Uterus (tissue), 4 donors: ENCODE measurements around the gene NOXA1. TPM values are rescaled to one million over a fixed set of nuclear protein-coding genes. Genes with fewer than 3 reads are reported as not detected.

Experiments used
- DNase-seq, 2 donors: peaks; one replicate each; pipeline ENCODE4 v3.0.0-alpha.2; 2019 to 2020
- H3K27ac ChIP-seq, 2 donors: fragments of 200-600 bp; sonication (generic); 1 replicate in 1 of 2; 2 replicates in 1 of 2; pipeline ENCODE4 v1.5.1; 2016 to 2018
- H3K27me3 ChIP-seq, 2 donors: fragments of 200-600 bp; sonication (generic); one replicate each; pipeline ENCODE4 v1.5.1; 2018 to 2019; ENCODE audit warnings: control low read depth in 1 of 2
- H3K36me3 ChIP-seq, 2 donors: fragments of 200-600 bp; sonication (generic); one replicate each; pipeline ENCODE4 v1.5.1; 2019; ENCODE audit warnings: control low read depth in 1 of 2
- H3K4me1 ChIP-seq, 2 donors: fragments of 200-600 bp; sonication (generic); one replicate each; pipeline ENCODE4 v1.5.1; 2018 to 2019; ENCODE audit warnings: control low read depth in 1 of 2
- H3K4me3 ChIP-seq, 2 donors: fragments of 200-600 bp; sonication (generic); 1 replicate in 1 of 2; 2 replicates in 1 of 2; pipeline ENCODE4 v1.5.1; 2018 to 2019; ENCODE audit warnings: mild to moderate bottlenecking in 1 of 2
- H3K9me3 ChIP-seq, 2 donors: fragments of 200-600 bp; sonication (generic); one replicate each; pipeline ENCODE4 v1.5.1; 2019; ENCODE audit warnings: control low read depth in 1 of 2
- CTCF ChIP-seq, 4 experiments: fragments of 200-600 bp in 2 of 4; fragments of 450-650 bp in 2 of 4; sonication (generic) in 2 of 4; IDR thresholded peaks; one replicate each; pipeline ENCODE4 v1.5.1; 2016 to 2019; ENCODE audit warnings: antibody characterized with exemption in 4 of 4, mild to moderate bottlenecking in 2 of 4, moderate library complexity in 1 of 4
- POLR2A ChIP-seq, 2 donors: fragments of 450-650 bp; IDR thresholded peaks; one replicate each; pipeline ENCODE4 v1.6.1; 2016; ENCODE audit warnings: antibody characterized with exemption in 2 of 2, mild to moderate bottlenecking in 1 of 2, moderate library complexity in 1 of 2
- intact Hi-C: fragments of 100-400 bp; cut with DNase I; formaldehyde crosslinking; loops from one replicate; pipeline ENCODE4 v1.15.1; 2023; ENCODE audit warnings: low total_unique reads
- total RNA-seq, 4 donors: library from RNA; depleted of rRNA in 3 of 4; stranded (reverse); fragments of >200 nt in 3 of 4; gene quantifications; one replicate each; pipeline versions ENCODE4 v1.1.0 to v1.2.4, GENCODE V29; 2014 to 2023
- donor health status: DM: yes; HTN: yes; CAD: no.

The NOXA1 gene
- total RNA-seq, 4 donors from 2014 or later, result 0.29 to 13.3 (median 3.4) TPM

DNA sequence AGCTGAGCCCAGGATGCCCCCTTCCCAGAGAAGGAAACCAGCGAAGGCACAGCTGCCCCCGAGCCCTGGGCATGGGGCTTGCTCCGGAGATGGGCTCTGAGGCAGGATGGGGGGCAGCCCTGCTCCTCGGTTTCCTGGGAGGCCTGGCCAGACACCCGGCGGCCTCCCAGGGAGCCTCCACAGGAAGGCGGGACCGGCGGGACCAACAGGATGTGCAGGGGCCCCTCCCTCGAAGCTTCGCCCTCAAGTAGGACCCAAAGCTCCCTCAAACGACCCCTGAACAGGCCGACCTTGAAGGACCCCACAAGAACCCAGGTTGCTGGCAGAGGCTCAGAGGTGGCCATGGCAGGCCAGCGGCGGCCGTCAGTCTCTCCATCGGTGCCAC lies 11.9 kb upstream of the NOXA1 start:
- peaks cover 0 to 8% of the 10 kb centered on the region in 2 donors for H3K27me3 ChIP-seq

DNA sequence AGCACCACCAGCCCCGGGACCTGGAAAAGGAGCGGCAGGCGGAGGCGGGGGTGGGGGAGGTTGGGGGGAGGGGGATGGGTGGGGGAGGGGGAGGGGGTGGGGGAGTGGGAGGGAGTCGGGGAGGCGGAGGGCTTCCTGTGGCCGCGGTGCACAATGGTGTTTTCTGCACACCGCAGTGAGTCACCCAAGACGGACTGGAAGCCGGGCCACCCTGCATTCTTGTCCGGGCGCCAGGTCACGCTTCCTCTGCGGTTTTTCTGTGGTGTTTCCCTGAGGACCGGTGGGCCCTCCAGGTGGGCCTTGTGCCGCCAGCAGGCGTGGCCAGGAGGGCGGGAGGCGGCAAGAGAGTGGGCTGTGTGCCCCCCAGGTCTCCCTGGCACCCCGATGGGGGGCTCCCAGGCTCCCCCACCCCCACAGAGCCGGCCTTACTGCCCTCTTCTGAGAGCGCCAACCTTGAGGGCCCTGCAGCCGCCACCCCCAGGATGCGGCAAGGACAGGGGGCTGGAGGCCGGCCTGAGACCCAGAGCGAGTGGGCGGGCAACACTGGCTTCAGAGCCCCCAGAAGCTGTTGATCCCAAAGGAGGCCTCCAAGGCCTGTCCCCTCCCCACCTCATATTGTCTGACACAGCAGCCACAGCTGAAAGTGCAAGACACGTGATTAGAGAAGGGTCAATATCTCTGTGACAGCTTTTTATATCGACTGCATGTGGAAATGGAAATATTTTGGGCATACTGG lies 11.4 kb upstream of the NOXA1 start:
- H3K9me3 ChIP-seq, result no peaks in the 10 kb centered on the region
- H3K36me3 ChIP-seq, result no peaks in the 10 kb centered on the region
- no peak overlapping the region for H3K4me3 ChIP-seq
- intact Hi-C loops, result loop anchor here (10.0 kb wide), 1 partner anchor 107 kb away; the partner anchor contains the start of gene NRARP
- peak overlapping the region; percentile 63 to 82 for H3K27ac ChIP-seq
- peaks cover 0 to 19% of the 10 kb centered on the region in 2 donors for H3K4me1 ChIP-seq
- DNase-seq, result peak; percentile 72 to 79
- peaks cover 0 to 5% of the 10 kb centered on the region in 2 donors for H3K27me3 ChIP-seq
- TF ChIP-seq CTCF (IDR thresholded peaks at IDR 0.05) (no peak), POLR2A (IDR thresholded peaks at IDR 0.05) (no peak)

More for the DNA sequence above, 11.9 kb upstream of the NOXA1 start:
- no peak for TF ChIP-seq POLR2A (IDR thresholded peaks at IDR 0.05)
- no peak for TF ChIP-seq CTCF (IDR thresholded peaks at IDR 0.05)
- Histone ChIP-seq H3K36me3 (no peaks in the 10 kb centered on the region), H3K4me1 (peaks cover 0 to 25% of the 10 kb centered on the region in 2 donors), H3K9me3 (no peaks in the 10 kb centered on the region), H3K4me3 (no peak overlapping the region), H3K27ac (peak overlapping the region; percentile 21 to 63)
- no peak for DNase-seq
- intact Hi-C loops, result loop anchor here (10.0 kb wide), 1 partner anchor 106 kb away; the partner anchor contains the start of gene NRARP

- H3K27me3 ChIP-seq, result no peaks in the 10 kb centered on the region
- H3K9me3 ChIP-seq, result no peaks in the 10 kb centered on the region
- peaks cover 0 to 14% of the 10 kb centered on the region in 2 donors for H3K4me1 ChIP-seq
- peak overlapping the region; percentile 63 to 82 for H3K27ac ChIP-seq
- no peak overlapping the region for H3K4me3 ChIP-seq
- intact Hi-C loops, result loop anchor here (10.0 kb wide), 1 partner anchor 108 kb away; the partner anchor contains the start of gene NRARP
- DNase-seq, result no peak
- TF ChIP-seq POLR2A (IDR thresholded peaks at IDR 0.05) (no peak), CTCF (IDR thresholded peaks at IDR 0.05) (no peak)
- H3K36me3 ChIP-seq, result no peaks in the 10 kb centered on the region
Measured at GRCh38 chr9:137412431-137412830, 10.8 kb upstream of the NOXA1 start.

GRCh38 chr9:137415451-137415850 lies 7.7 kb upstream of the NOXA1 start:
- no peak for DNase-seq
- intact Hi-C loops, result loop anchor here (10.0 kb wide), 1 partner anchor 111 kb away; the partner anchor contains the start of gene NRARP
- TF ChIP-seq POLR2A (IDR thresholded peaks at IDR 0.05) (no peak), CTCF (IDR thresholded peaks at IDR 0.05) (no peak)

GRCh38 chr9:137416006-137416562 lies 7.1 kb upstream of the NOXA1 start:
- TF ChIP-seq POLR2A (IDR thresholded peaks at IDR 0.05), result no peak
- no peak for TF ChIP-seq CTCF (IDR thresholded peaks at IDR 0.05)
- no peaks in the 10 kb centered on the region for H3K27me3 ChIP-seq
- H3K4me3 ChIP-seq, result no peak overlapping the region
- no peak overlapping the region for H3K27ac ChIP-seq
- no peaks in the 10 kb centered on the region for H3K36me3 ChIP-seq
- intact Hi-C loops, result loop anchor here (10.0 kb wide), 1 partner anchor 111 kb away; the partner anchor contains the start of gene NRARP
- DNase-seq, result no peak
- no peaks in the 10 kb centered on the region for H3K9me3 ChIP-seq
- H3K4me1 ChIP-seq, result peaks cover 0 to 9% of the 10 kb centered on the region in 2 donors

More at GRCh38 chr9:137415451-137415850, 7.7 kb upstream of the NOXA1 start:
- no peaks in the 10 kb centered on the region for H3K9me3 ChIP-seq
- peaks cover 0 to 9% of the 10 kb centered on the region in 2 donors for H3K4me1 ChIP-seq
- H3K4me3 ChIP-seq, result no peak overlapping the region
- H3K27ac ChIP-seq, result no peak overlapping the region
- H3K36me3 ChIP-seq, result no peaks in the 10 kb centered on the region
- H3K27me3 ChIP-seq, result no peaks in the 10 kb centered on the region
